Adrenal gland (tissue), 12 donors: ENCODE results near the gene COQ4. TPM values are rescaled to one million over a fixed set of nuclear protein-coding genes. Genes with fewer than 3 reads are reported as not detected.

ENCODE experiments used
- DNase-seq, 7 donors: peaks; one replicate each; pipeline ENCODE4 v3.0.0-alpha.2; 2019 to 2020
- H3K27ac ChIP-seq, 5 donors: fragments of 200-600 bp; sonication (generic) in 4 of 5; 1 replicate in 3 of 5; 2 replicates in 2 of 5; pipeline versions ENCODE4 v1.5.1 to v1.8.0; 2016 to 2020; ENCODE audit warnings: mild to moderate bottlenecking in 1 of 5
- H3K27me3 ChIP-seq: fragments of 200-600 bp; 2 replicates; pipeline ENCODE4 v1.8.0; 2021
- H3K36me3 ChIP-seq, 2 donors: fragments of 200-600 bp; replicated peaks in 1 of 2; 1 replicate in 1 of 2; 2 replicates in 1 of 2; pipeline versions ENCODE4 v1.5.1 to v1.8.0; 2018 to 2022
- H3K4me1 ChIP-seq, 2 donors: fragments of 200-600 bp; replicated peaks in 1 of 2; 1 replicate in 1 of 2; 2 replicates in 1 of 2; pipeline versions ENCODE4 v1.5.1 to v1.8.0; 2018 to 2021
- H3K4me3 ChIP-seq, 4 donors: fragments of 200-600 bp; sonication (generic) in 3 of 4; one replicate each; pipeline ENCODE4 v1.5.1; 2016 to 2018
- H3K9me3 ChIP-seq, 3 donors: fragments of 200-600 bp; sonication (generic) in 1 of 3; replicated peaks in 1 of 3; 1 replicate in 2 of 3; 2 replicates in 1 of 3; pipeline versions ENCODE4 v1.5.1 to v1.8.0; 2016 to 2021
- POLR2A ChIP-seq, 2 donors: fragments of 450-650 bp; IDR thresholded peaks; one replicate each; pipeline ENCODE4 v1.6.1; 2017; ENCODE audit warnings: antibody characterized with exemption in 2 of 2, mild to moderate bottlenecking in 2 of 2, moderate library complexity in 1 of 2
- WGBS, 4 donors: extraction: QIAGEN DNeasy Blood & Tissue Kit in 2 of 4; methylation state at CpG; one replicate each; pipeline versions ENCODE4 v1.1.5 to v1.1.7; 2013 to 2017; 5-methylcytosine and 5-hydroxymethylcytosine counted together
- intact Hi-C, 2 donors: fragments of 100-400 bp; cut with DNase I; formaldehyde crosslinking; loops; one replicate each; pipeline versions ENCODE4 v1.14.1 to v1.15.0; 2022 to 2023
- polyA plus RNA-seq, 3 donors: library from polyadenylated mRNA; stranded (reverse); fragments of 200-250 nt in 2 of 3; fragments of 350-450 nt in 1 of 3; fragmentation: Illumina TruSeq in 1 of 3; extraction: RNeasy Lipid Tissue Mini Kit (QIAGEN cat#74804) in 1 of 3; gene quantifications; one replicate each; pipeline ENCODE4 v1.2.3, GENCODE V29; 2013 to 2014
- total RNA-seq, 9 donors: library from RNA; depleted of rRNA in 4 of 9; stranded (reverse); fragments of >200 nt in 4 of 9; fragments of 120-200 nt in 1 of 9; fragmentation: NEBNext Ultra II Directional in 1 of 9; extraction: Animal tissue kit (Norgen Biotek cat#: 25700) in 1 of 9; gene quantifications; one replicate each; pipeline versions ENCODE4 v1.1.0 to v1.2.4, GENCODE V29; 2013 to 2023
- TF ChIP-seq, protein P1 (sequence below), 6 experiments: fragments of 450-650 bp in 4 of 6; fragments of 200-600 bp in 2 of 6; sonication (generic) in 1 of 6; IDR thresholded peaks; 1 replicate in 5 of 6; 2 replicates in 1 of 6; pipeline versions ENCODE4 v1.5.1 to v1.8.0; 2016 to 2021; ENCODE audit warnings: antibody characterized with exemption in 6 of 6, mild to moderate bottlenecking in 2 of 6, moderate library complexity in 1 of 6
- donor health status: healthy with polysubstance abuse.
- donor health status: Bipolar disorder and iron deficiency.
- donor health status: DM: yes; HTN: yes; CAD: no.
- donor health status: DM: no; HTN: no; CAD: no.
- donor health status: DM: no; HTN: no; CAD: no.
- donor health status: DM: yes; HTN: yes; CAD: no.

The COQ4 gene
- total and polyA plus RNA-seq, 12 donors = 35.8 to 111 (median 71.0) TPM

DNA sequence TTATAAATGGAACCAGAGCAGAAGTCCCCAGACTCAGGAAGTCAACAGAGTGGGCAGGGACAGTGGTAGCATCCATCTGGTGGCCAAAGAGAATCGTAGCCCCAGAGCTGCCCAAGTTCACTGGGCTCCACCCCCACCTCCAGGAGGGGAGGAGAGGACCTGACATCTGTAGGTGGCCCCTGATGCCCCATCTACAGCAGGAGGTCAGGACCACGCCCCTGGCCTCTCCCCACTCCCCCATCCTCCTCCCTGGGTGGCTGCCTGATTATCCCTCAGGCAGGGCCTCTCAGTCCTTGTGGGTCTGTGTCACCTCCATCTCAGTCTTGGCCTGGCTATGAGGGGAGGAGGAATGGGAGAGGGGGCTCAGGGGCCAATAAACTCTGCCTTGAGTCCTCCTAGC lies 38.2 kb downstream of the COQ4 start:
- H3K4me3 ChIP-seq = no peak overlapping the region
- H3K27ac ChIP-seq = peak overlapping the region in 1 of 5 donors; percentile 77
- TF ChIP-seq, protein P1, sequence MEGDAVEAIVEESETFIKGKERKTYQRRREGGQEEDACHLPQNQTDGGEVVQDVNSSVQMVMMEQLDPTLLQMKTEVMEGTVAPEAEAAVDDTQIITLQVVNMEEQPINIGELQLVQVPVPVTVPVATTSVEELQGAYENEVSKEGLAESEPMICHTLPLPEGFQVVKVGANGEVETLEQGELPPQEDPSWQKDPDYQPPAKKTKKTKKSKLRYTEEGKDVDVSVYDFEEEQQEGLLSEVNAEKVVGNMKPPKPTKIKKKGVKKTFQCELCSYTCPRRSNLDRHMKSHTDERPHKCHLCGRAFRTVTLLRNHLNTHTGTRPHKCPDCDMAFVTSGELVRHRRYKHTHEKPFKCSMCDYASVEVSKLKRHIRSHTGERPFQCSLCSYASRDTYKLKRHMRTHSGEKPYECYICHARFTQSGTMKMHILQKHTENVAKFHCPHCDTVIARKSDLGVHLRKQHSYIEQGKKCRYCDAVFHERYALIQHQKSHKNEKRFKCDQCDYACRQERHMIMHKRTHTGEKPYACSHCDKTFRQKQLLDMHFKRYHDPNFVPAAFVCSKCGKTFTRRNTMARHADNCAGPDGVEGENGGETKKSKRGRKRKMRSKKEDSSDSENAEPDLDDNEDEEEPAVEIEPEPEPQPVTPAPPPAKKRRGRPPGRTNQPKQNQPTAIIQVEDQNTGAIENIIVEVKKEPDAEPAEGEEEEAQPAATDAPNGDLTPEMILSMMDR (IDR thresholded peaks at IDR 0.05) = no peak
- TF ChIP-seq POLR2A (IDR thresholded peaks at IDR 0.05) = no peak
- no peaks in the 10 kb centered on the region for H3K27me3 ChIP-seq
- 60 to 80% (median 68%) methylated on average over 1 to 2 of the region's 2 CpGs; no CpG with 5 or more reads in 1 of the 4 donors for WGBS, 4 donors
- DNase-seq = no peak
- intact Hi-C loops = loop anchor here (5.0 kb wide), 2 partner anchors 46 to 51 kb away; no protein-coding TSS in a partner anchor
- H3K4me1 ChIP-seq = peaks cover 4 to 22% of the 10 kb centered on the region in 2 donors
- no peaks in the 10 kb centered on the region for H3K9me3 ChIP-seq
- H3K36me3 ChIP-seq = peaks cover 0 to 5% of the 10 kb centered on the region in 2 donors

DNA sequence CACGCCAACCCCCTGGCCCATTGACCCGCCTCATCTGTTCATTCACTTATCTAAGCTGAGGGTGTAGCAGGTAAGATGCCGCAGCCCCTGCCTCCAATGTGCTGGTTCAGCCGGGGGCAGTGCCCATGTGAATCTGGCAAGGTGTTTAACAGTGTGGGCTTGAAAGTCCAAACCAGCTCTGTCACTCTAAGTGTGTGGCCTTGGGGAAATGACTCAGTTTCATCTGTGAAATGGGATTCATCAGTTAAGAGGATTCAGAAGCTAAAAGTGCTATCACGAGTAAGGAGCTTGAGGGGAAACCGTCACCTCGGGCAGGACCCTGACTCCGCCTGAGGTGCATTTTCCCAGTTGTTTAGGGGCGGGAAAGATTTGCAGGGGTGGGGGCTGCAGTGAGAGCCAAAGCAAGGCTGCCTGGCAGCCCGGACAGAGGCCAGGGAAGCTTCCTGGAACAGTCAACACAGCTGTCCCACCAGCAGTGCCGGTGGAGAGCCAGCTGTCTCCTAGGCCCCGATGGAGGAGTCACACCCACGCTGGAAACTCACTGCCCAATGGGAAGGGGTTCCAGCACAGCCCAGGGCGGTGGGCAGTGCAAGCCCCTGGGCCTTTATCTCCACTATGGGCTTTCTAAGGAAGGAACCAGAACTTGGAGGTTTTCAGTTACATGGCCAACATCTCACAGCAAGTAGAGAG lies 38.8 kb downstream of the COQ4 start:
- intact Hi-C loops = loop anchor here (5.0 kb wide), 2 partner anchors 46 to 51 kb away; no protein-coding TSS in a partner anchor
- H3K4me3 ChIP-seq = peak overlapping the region in 2 of 4 donors; percentile 38 to 55
- H3K36me3 ChIP-seq = no peaks in the 10 kb centered on the region
- WGBS, 4 donors = 47 to 64% (median 57%) methylated on average over 10 to 14 of the region's 14 CpGs
- H3K4me1 ChIP-seq = peaks cover 4 to 22% of the 10 kb centered on the region in 2 donors
- H3K9me3 ChIP-seq = no peaks in the 10 kb centered on the region
- peak overlapping the region in 1 of 5 donors; percentile 77 for H3K27ac ChIP-seq
- no peak for TF ChIP-seq POLR2A (IDR thresholded peaks at IDR 0.05)
- TF ChIP-seq, protein P1 (IDR thresholded peaks at IDR 0.05) = no peak
- no peaks in the 10 kb centered on the region for H3K27me3 ChIP-seq
- no peak for DNase-seq

DNA sequence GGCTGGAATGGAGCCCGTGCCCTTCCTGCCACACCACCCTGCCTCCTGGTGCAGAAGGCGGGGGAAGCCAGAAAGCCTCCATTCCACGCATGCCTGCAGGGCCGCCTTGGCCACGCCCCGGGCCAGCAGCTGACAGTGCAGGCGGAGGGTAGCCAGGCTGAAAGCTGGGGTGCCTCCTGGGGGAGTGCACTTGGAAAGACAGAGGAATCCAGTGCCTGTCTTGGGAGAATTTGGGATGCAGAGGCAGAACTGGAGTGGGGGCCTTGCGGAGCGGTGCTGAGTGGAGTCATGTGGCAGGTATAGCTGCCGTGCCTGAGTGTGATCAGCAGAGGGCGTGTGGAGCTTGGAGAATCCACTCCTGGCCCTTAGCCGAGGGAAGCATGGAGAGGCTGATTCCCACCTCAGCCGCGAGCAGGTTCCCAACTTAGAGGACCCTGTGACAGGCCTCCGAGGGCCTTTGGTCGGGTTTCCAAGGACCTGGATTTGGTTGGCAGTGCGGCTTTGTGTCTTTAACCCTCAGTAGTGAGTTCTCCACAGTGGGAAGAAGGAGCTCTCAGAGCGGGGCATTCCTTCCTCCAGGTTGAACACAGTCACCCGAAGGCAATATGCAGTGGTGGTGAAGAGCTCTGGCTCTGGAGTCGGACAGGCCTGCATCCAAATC lies 39.5 kb downstream of the COQ4 start:
- no peaks in the 10 kb centered on the region for H3K9me3 ChIP-seq
- H3K27ac ChIP-seq = peak overlapping the region in 2 of 5 donors; percentile 55 to 77
- no peaks in the 10 kb centered on the region for H3K36me3 ChIP-seq
- TF ChIP-seq POLR2A (IDR thresholded peaks at IDR 0.05) = no peak
- TF ChIP-seq, protein P1 (IDR thresholded peaks at IDR 0.05) = peak; percentile 70 to 95 (median 92)
- H3K4me3 ChIP-seq = peak overlapping the region in 2 of 4 donors; percentile 38 to 55
- WGBS, 4 donors = 8 to 16% (median 8%) methylated on average over 12 to 20 of the region's 20 CpGs
- peaks cover 4 to 22% of the 10 kb centered on the region in 2 donors for H3K4me1 ChIP-seq
- DNase-seq = peak; percentile 83 to 94 (median 91)
- H3K27me3 ChIP-seq = no peaks in the 10 kb centered on the region
- intact Hi-C loops = loop anchor here (5.0 kb wide), 2 partner anchors 45 to 50 kb away; no protein-coding TSS in a partner anchor

DNA sequence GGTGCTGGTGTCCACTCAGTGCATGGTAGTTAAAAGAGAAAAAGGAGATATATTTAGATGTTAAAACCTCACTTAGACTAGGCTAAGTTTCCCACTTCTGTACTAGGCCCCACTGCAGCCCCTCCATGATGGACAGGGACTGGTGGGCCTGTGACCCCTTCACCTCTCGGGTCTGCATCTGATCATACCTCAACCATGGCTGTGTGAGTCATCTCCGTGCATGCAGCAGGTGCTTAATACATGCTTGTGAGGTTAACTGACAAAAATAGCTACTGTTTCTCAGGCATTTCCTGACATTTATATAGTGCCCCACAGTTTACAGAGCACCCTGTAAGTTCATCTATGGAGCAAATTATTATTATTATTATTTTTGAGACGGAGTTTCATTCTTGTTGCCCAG lies 40.1 kb downstream of the COQ4 start:
- Histone ChIP-seq H3K27ac (no peak overlapping the region), H3K9me3 (no peaks in the 10 kb centered on the region), H3K4me1 (peaks cover 4 to 22% of the 10 kb centered on the region in 2 donors), H3K36me3 (no peaks in the 10 kb centered on the region), H3K4me3 (no peak overlapping the region), H3K27me3 (no peaks in the 10 kb centered on the region)
- TF ChIP-seq, protein P1 (IDR thresholded peaks at IDR 0.05) = no peak
- TF ChIP-seq POLR2A (IDR thresholded peaks at IDR 0.05) = no peak
- WGBS, 4 donors = 64 to 77% (median 70%) methylated on average over 3 of the region's 3 CpGs
- DNase-seq = no peak
- intact Hi-C loops = loop anchor here (5.0 kb wide), 2 partner anchors 45 to 50 kb away; no protein-coding TSS in a partner anchor
